H7 (cell line): Measurements from ENCODE around the gene FAM163B. TPM values are rescaled to one million over a fixed set of nuclear protein-coding genes. Genes with fewer than 3 reads are reported as not detected.

Source experiments
- DNase-seq: peaks from one replicate; pipeline ENCODE4 v3.0.0; 2012
- H3K27me3 ChIP-seq: 2 replicates; pipeline ENCODE4 v1.6.0; 2011; ENCODE audit warnings: mild to moderate bottlenecking, low read length; ENCODE audit not compliant: control insufficient read depth, insufficient read depth
- H3K36me3 ChIP-seq: replicated peaks from 2 replicates; pipeline ENCODE4 v1.5.1; 2011; ENCODE audit warnings: low read length; ENCODE audit not compliant: control insufficient read depth, insufficient read depth
- H3K4me3 ChIP-seq: 2 replicates; pipeline ENCODE4 v1.5.1; 2011; ENCODE audit warnings: low read depth, mild to moderate bottlenecking, control low read depth, low read length, moderate library complexity; ENCODE audit not compliant: insufficient read depth
- total RNA-seq: library from RNA; depleted of rRNA; stranded (reverse); fragments of >200 nt; shearing (Covaris generic); gene quantifications from 2 replicates; pipeline ENCODE4 v1.2.3, GENCODE V29; 2014

Gene FAM163B
- total RNA-seq, 1 experiment from 2014 or later: 1.2 TPM

GRCh38 chr9:133590231-133590855 lies 18.8 kb downstream of the FAM163B start:
- H3K27me3 ChIP-seq: no peaks in the 10 kb centered on the region
- no peak overlapping the region for H3K4me3 ChIP-seq
- no peaks in the 10 kb centered on the region for H3K36me3 ChIP-seq
- DNase-seq: no peak

GRCh38 chr9:133589454-133590227 lies 19.5 kb downstream of the FAM163B start:
- Histone ChIP-seq H3K27me3 (no peaks in the 10 kb centered on the region), H3K36me3 (no peaks in the 10 kb centered on the region), H3K4me3 (no peak overlapping the region)
- peak; percentile 93 for DNase-seq

- DNase-seq: no peak
Observed at GRCh38 chr9:133587466-133587865, 21.7 kb downstream of the FAM163B start.

GRCh38 chr9:133587051-133587450 lies 22.1 kb downstream of the FAM163B start:
- H3K4me3 ChIP-seq: no peak overlapping the region
- no peak for DNase-seq
- no peaks in the 10 kb centered on the region for H3K27me3 ChIP-seq
- H3K36me3 ChIP-seq: no peaks in the 10 kb centered on the region

More at GRCh38 chr9:133587466-133587865, 21.7 kb downstream of the FAM163B start:
- no peaks in the 10 kb centered on the region for H3K36me3 ChIP-seq
- H3K27me3 ChIP-seq: no peaks in the 10 kb centered on the region
- no peak overlapping the region for H3K4me3 ChIP-seq

GRCh38 chr9:133585481-133586351 lies 23.5 kb downstream of the FAM163B start:
- peak; percentile 80 for DNase-seq
- Histone ChIP-seq H3K27me3 (no peaks in the 10 kb centered on the region), H3K36me3 (no peaks in the 10 kb centered on the region), H3K4me3 (no peak overlapping the region)

GRCh38 chr9:133584559-133585476 lies 24.4 kb downstream of the FAM163B start:
- Histone ChIP-seq H3K4me3 (no peak overlapping the region), H3K27me3 (no peaks in the 10 kb centered on the region), H3K36me3 (no peaks in the 10 kb centered on the region)
- peak; percentile 88 for DNase-seq

GRCh38 chr9:133584167-133584558 lies 25.0 kb downstream of the FAM163B start:
- H3K4me3 ChIP-seq: no peak overlapping the region
- no peak for DNase-seq
- H3K36me3 ChIP-seq: no peaks in the 10 kb centered on the region
- no peaks in the 10 kb centered on the region for H3K27me3 ChIP-seq

GRCh38 chr9:133583586-133583985 lies 25.6 kb downstream of the FAM163B start:
- Histone ChIP-seq H3K36me3 (no peaks in the 10 kb centered on the region), H3K27me3 (no peaks in the 10 kb centered on the region), H3K4me3 (no peak overlapping the region)
- peak; percentile 62 for DNase-seq

GRCh38 chr9:133583111-133583510 lies 26.1 kb downstream of the FAM163B start:
- no peak overlapping the region for H3K4me3 ChIP-seq
- no peak for DNase-seq
- H3K36me3 ChIP-seq: no peaks in the 10 kb centered on the region
- no peaks in the 10 kb centered on the region for H3K27me3 ChIP-seq

GRCh38 chr9:133582501-133583045 lies 26.6 kb downstream of the FAM163B start:
- Histone ChIP-seq H3K4me3 (no peak overlapping the region), H3K36me3 (no peaks in the 10 kb centered on the region), H3K27me3 (no peaks in the 10 kb centered on the region)
- no peak for DNase-seq

GRCh38 chr9:133581513-133582343 lies 27.5 kb downstream of the FAM163B start:
- H3K4me3 ChIP-seq: no peak overlapping the region
- no peak for DNase-seq
- H3K36me3 ChIP-seq: no peaks in the 10 kb centered on the region
- no peaks in the 10 kb centered on the region for H3K27me3 ChIP-seq

- Histone ChIP-seq H3K27me3 (no peaks in the 10 kb centered on the region), H3K4me3 (no peak overlapping the region), H3K36me3 (no peaks in the 10 kb centered on the region)
- DNase-seq: peak; percentile 75
Observed at GRCh38 chr9:133581011-133581410, 28.2 kb downstream of the FAM163B start.

- no peak for DNase-seq
- no peak overlapping the region for H3K4me3 ChIP-seq
- H3K36me3 ChIP-seq: no peaks in the 10 kb centered on the region
- H3K27me3 ChIP-seq: no peaks in the 10 kb centered on the region
Observed at GRCh38 chr9:133580419-133580738, 28.8 kb downstream of the FAM163B start.
